ENCODE measurements around the gene VIL1.

Gene VIL1

GRCh38 chr2:218405746-218406208, 13.1 kb upstream of the VIL1 start:
- TF ChIP-seq CTCF (IDR thresholded peaks at IDR 0.05; ENCODE audit: low read depth, low read length) = no peak
- DNase-seq (ENCODE audit: low read depth, low spot score) = no peak
- H3K4me3 ChIP-seq (ENCODE audit: low read depth, low read length) = peak overlapping the region; percentile 22
- in situ Hi-C loops (cut with HindIII; ENCODE audit: low sequenced_read_pairs) = no loop called here

- H3K4me3 ChIP-seq (ENCODE audit: low read depth, low read length) = peak overlapping the region; percentile 38
- in situ Hi-C loops (cut with HindIII; ENCODE audit: low sequenced_read_pairs) = no loop called here
- TF ChIP-seq CTCF (IDR thresholded peaks at IDR 0.05; ENCODE audit: low read depth, low read length) = peak; percentile 88
- peak; percentile 94 for DNase-seq (ENCODE audit: low read depth, low spot score)
These were observed 12.5 kb upstream of the VIL1 start for GRCh38 chr2:218406209-218406948.

GRCh38 chr2:218406949-218407618, 11.8 kb upstream of the VIL1 start:
- peak; percentile 67 for DNase-seq (ENCODE audit: low read depth, low spot score)
- in situ Hi-C loops (cut with HindIII; ENCODE audit: low sequenced_read_pairs) = no loop called here
- TF ChIP-seq CTCF (IDR thresholded peaks at IDR 0.05; ENCODE audit: low read depth, low read length) = no peak
- peak overlapping the region; percentile 38 for H3K4me3 ChIP-seq (ENCODE audit: low read depth, low read length)

- no peak for DNase-seq (ENCODE audit: low read depth, low spot score)
- no peak overlapping the region for H3K4me3 ChIP-seq (ENCODE audit: low read depth, low read length)
- in situ Hi-C loops (cut with HindIII; ENCODE audit: low sequenced_read_pairs) = no loop called here
- TF ChIP-seq CTCF (IDR thresholded peaks at IDR 0.05; ENCODE audit: low read depth, low read length) = no peak
These were observed 11.2 kb upstream of the VIL1 start for GRCh38 chr2:218407717-218408116.

GRCh38 chr2:218418321-218418716, 604 bp upstream of the VIL1 start:
- TF ChIP-seq CTCF (IDR thresholded peaks at IDR 0.05; ENCODE audit: low read depth, low read length) = no peak
- H3K4me3 ChIP-seq (ENCODE audit: low read depth, low read length) = no peak overlapping the region
- DNase-seq (ENCODE audit: low read depth, low spot score) = no peak
- in situ Hi-C loops (cut with HindIII; ENCODE audit: low sequenced_read_pairs) = no loop called here

GRCh38 chr2:218419630-218420216, 800 bp downstream of the VIL1 start:
- TF ChIP-seq CTCF (IDR thresholded peaks at IDR 0.05; ENCODE audit: low read depth, low read length) = no peak
- in situ Hi-C loops (cut with HindIII; ENCODE audit: low sequenced_read_pairs) = no loop called here
- no peak for DNase-seq (ENCODE audit: low read depth, low spot score)
- no peak overlapping the region for H3K4me3 ChIP-seq (ENCODE audit: low read depth, low read length)
